ENCODE results near the gene TXNDC15. TPM values are rescaled to one million over a fixed set of nuclear protein-coding genes. Genes with fewer than 3 reads are reported as not detected.

Gene TXNDC15
- total and polyA plus RNA-seq, 12 donors, result 56.4 to 267 (median 101) TPM

- H3K36me3 ChIP-seq (replicated peaks in 1 of 2), result peaks cover 0 to 14% of the 10 kb centered on the region in 2 donors
- no peak for DNase-seq
- H3K4me3 ChIP-seq, result no peak overlapping the region
- no peak overlapping the region for H3K27ac ChIP-seq
- intact Hi-C loops (cut with DNase I), result no loop called here
- H3K9me3 ChIP-seq (replicated peaks in 1 of 3), result no peaks in the 10 kb centered on the region
- 78 to 97% (median 91%) methylated on average over 2 of the region's 2 CpGs for WGBS, 4 donors
- H3K4me1 ChIP-seq (replicated peaks in 1 of 2), result no peaks in the 10 kb centered on the region
- TF ChIP-seq CTCF (IDR thresholded peaks at IDR 0.05) (no peak), POLR2A (IDR thresholded peaks at IDR 0.05) (no peak)
- no peaks in the 10 kb centered on the region for H3K27me3 ChIP-seq
Measured at GRCh38 chr5:134864707-134865106, 9.5 kb upstream of the TXNDC15 start.

GRCh38 chr5:134873494-134873893, 677 bp upstream of the TXNDC15 start:
- intact Hi-C loops (cut with DNase I), result no loop called here

GRCh38 chr5:134874831-134875655, 872 bp downstream of the TXNDC15 start:
- H3K27me3 ChIP-seq, result no peaks in the 10 kb centered on the region
- intact Hi-C loops (cut with DNase I), result no loop called here
- H3K9me3 ChIP-seq (replicated peaks in 1 of 3), result no peaks in the 10 kb centered on the region
- H3K4me1 ChIP-seq (replicated peaks in 1 of 2), result peaks cover 0 to 37% of the 10 kb centered on the region in 2 donors
- 6 to 12% (median 7%) methylated on average over 11 to 20 of the region's 20 CpGs for WGBS, 4 donors
- DNase-seq, result peak; percentile 57 to 89 (median 72)
- peak overlapping the region; percentile 42 to 90 (median 78) for H3K4me3 ChIP-seq
- no peaks in the 10 kb centered on the region for H3K36me3 ChIP-seq (replicated peaks in 1 of 2)
- H3K27ac ChIP-seq, result peak overlapping the region; percentile 80 to 98 (median 92)
- no peak for TF ChIP-seq CTCF (IDR thresholded peaks at IDR 0.05)
- peak in 1 of 2 donors; percentile 8 for TF ChIP-seq POLR2A (IDR thresholded peaks at IDR 0.05)

More at GRCh38 chr5:134873494-134873893, 677 bp upstream of the TXNDC15 start:
- TF ChIP-seq POLR2A (IDR thresholded peaks at IDR 0.05), result no peak
- no peak for TF ChIP-seq CTCF (IDR thresholded peaks at IDR 0.05)
- no peaks in the 10 kb centered on the region for H3K9me3 ChIP-seq (replicated peaks in 1 of 3)
- peak overlapping the region in 1 of 4 donors; percentile 90 for H3K4me3 ChIP-seq
- no peak for DNase-seq
- peaks cover 0 to 31% of the 10 kb centered on the region in 2 donors for H3K4me1 ChIP-seq (replicated peaks in 1 of 2)
- WGBS, 4 donors, result 82 to 84% (median 83%) methylated on average over 6 of the region's 6 CpGs
- H3K27ac ChIP-seq, result peak overlapping the region in 4 of 5 donors; percentile 88 to 98 (median 95)
- H3K36me3 ChIP-seq (replicated peaks in 1 of 2), result no peaks in the 10 kb centered on the region
- no peaks in the 10 kb centered on the region for H3K27me3 ChIP-seq

- no peaks in the 10 kb centered on the region for H3K36me3 ChIP-seq (replicated peaks in 1 of 2)
- H3K9me3 ChIP-seq (replicated peaks in 1 of 3), result no peaks in the 10 kb centered on the region
- no peak overlapping the region for H3K27ac ChIP-seq
- no peak for DNase-seq
- no peaks in the 10 kb centered on the region for H3K27me3 ChIP-seq
- TF ChIP-seq POLR2A (IDR thresholded peaks at IDR 0.05) (no peak), CTCF (IDR thresholded peaks at IDR 0.05) (no peak)
- intact Hi-C loops (cut with DNase I), result no loop called here
- H3K4me1 ChIP-seq (replicated peaks in 1 of 2), result peaks cover 0 to 37% of the 10 kb centered on the region in 2 donors
- no peak overlapping the region for H3K4me3 ChIP-seq
Measured at GRCh38 chr5:134877159-134877558, 3.0 kb downstream of the TXNDC15 start.

Data from adrenal gland (tissue), 12 donors.